A673 (cell line): ENCODE measurements around the gene ATG4B. TPM values are rescaled to one million over a fixed set of nuclear protein-coding genes. Genes with fewer than 3 reads are reported as not detected.
"Not testable (repeated sequence)": the region's sequence is repeated elsewhere in the genome, so short reads cannot be mapped to it uniquely, and the experiment has no call there.

Experiments used
- Bru-seq: library from RNA; stranded (reverse); fragments of 400-500 nt; gene quantifications from one replicate; lab custom pipeline; 2021; lab: Mats Ljungman, UMichigan
- BruChase-seq, 2 experiments: library from RNA; stranded (reverse); fragments of 400-500 nt; gene quantifications; one replicate each; lab custom pipeline; 2021; lab: Mats Ljungman, UMichigan
- BruUV-seq: library from RNA; stranded (reverse); fragments of 400-500 nt; replicated peaks from 2 replicates; lab custom pipeline; 2021; lab: Mats Ljungman, UMichigan
- CTCF ChIA-PET: fragments of 300-600 bp; sonication (Branson Sonifier 250); formaldehyde crosslinking; loops from one replicate; lab custom pipeline; 2022; ENCODE audit warnings: antibody characterized with exemption; lab: Charles Lee
- POLR2A ChIA-PET: fragments of 300-600 bp; sonication (Branson Sonifier 250); formaldehyde crosslinking; loops from one replicate; lab custom pipeline; 2022; ENCODE audit warnings: antibody characterized with exemption; ENCODE audit not compliant: low non-redundant PET; lab: Charles Lee
- DNase-seq: peaks from one replicate; pipeline ENCODE4 v3.0.0-alpha.2; 2015; ENCODE audit warnings: low spot score
- H3K27ac ChIP-seq: fragments of 200-600 bp; sonication (generic); 2 replicates; pipeline ENCODE4 v1.5.1; 2016; ENCODE audit warnings: mixed run types, low read depth, mild to moderate bottlenecking, mixed read lengths, antibody characterized with exemption, low read length; ENCODE audit not compliant: poor library complexity, severe bottlenecking
- H3K27me3 ChIP-seq: fragments of 200-600 bp; sonication (generic); replicated peaks from 2 replicates; pipeline ENCODE4 v1.6.1; 2017; ENCODE audit warnings: mixed run types, low read depth, mild to moderate bottlenecking, mixed read lengths, antibody characterized with exemption, low read length; ENCODE audit not compliant: insufficient read depth, poor library complexity
- H3K36me3 ChIP-seq: fragments of 200-600 bp; sonication (generic); 2 replicates; pipeline ENCODE4 v1.6.1; 2016; ENCODE audit warnings: mixed run types, mild to moderate bottlenecking, mixed read lengths, antibody characterized with exemption, low read length; ENCODE audit not compliant: insufficient read depth, poor library complexity, severe bottlenecking
- H3K4me1 ChIP-seq: fragments of 200-600 bp; sonication (generic); 2 replicates; pipeline ENCODE4 v1.6.1; 2017; ENCODE audit warnings: mixed run types, mild to moderate bottlenecking, mixed read lengths, antibody characterized with exemption, low read length; ENCODE audit not compliant: insufficient read depth, poor library complexity, severe bottlenecking
- H3K4me3 ChIP-seq: fragments of 200-600 bp; sonication (generic); 2 replicates; pipeline ENCODE4 v1.5.1; 2016; ENCODE audit warnings: low read depth, mixed run types, mild to moderate bottlenecking, mixed read lengths, low read length; ENCODE audit not compliant: poor library complexity, severe bottlenecking
- H3K9me3 ChIP-seq: fragments of 200-600 bp; sonication (generic); 2 replicates; pipeline ENCODE4 v1.6.1; 2016; ENCODE audit warnings: mixed run types, low read depth, mild to moderate bottlenecking, mixed read lengths, antibody characterized with exemption, low read length; ENCODE audit not compliant: poor library complexity, severe bottlenecking
- CTCF ChIP-seq: fragments of 300-800, 200-600 bp; sonication (generic); conservative IDR thresholded peaks from 2 replicates; pipeline ENCODE4 v1.5.1; 2017; ENCODE audit warnings: low read depth, mild to moderate bottlenecking, antibody characterized with exemption, low read length, moderate library complexity, mixed read lengths
- EZH2 ChIP-seq: fragments of 200-600 bp; sonication (generic); IDR thresholded peaks from 2 replicates; pipeline ENCODE4 v1.6.1; 2017; ENCODE audit warnings: borderline replicate concordance, low read depth, mild to moderate bottlenecking, mixed read lengths, antibody characterized with exemption, low read length; ENCODE audit not compliant: poor library complexity, severe bottlenecking
- intact Hi-C: fragments of 100-400 bp; cut with micrococcal nuclease; formaldehyde crosslinking; loops from one replicate; pipeline ENCODE4 v1.10.0; 2022; ENCODE audit not compliant: unreplicated experiment
- long read RNA-seq: library from polyadenylated mRNA; stranded (forward); transcript quantifications from one replicate; pipeline ENCODE4 v2.0.0, GENCODE V29; 2022
- total RNA-seq: library from RNA; stranded (reverse); gene quantifications from 2 replicates; pipeline ENCODE4 v1.2.3, GENCODE V29; 2021

ATG4B gene
- total RNA-seq (102 and 122 TPM in 2 replicates), Bru-seq, nascent RNA (percentile 70 among the genes with signal in this experiment), BruChase-seq, experiment 1, labeled RNA remaining after a 2-hour chase (percentile 80 among the genes with signal in this experiment), BruChase-seq, experiment 2, labeled RNA remaining after a 6-hour chase (percentile 82 among the genes with signal in this experiment)
- long read RNA-seq, transcript ATG4B-205 (13 exons, 2,878 nt) = major isoform, 69 of 191 reads
- long read RNA-seq, partial matches to known transcripts = 49 of 191 reads
- long read RNA-seq, other reads (novel, unspliced or antisense) = 56 of 191 reads

GRCh38 chr2:241637018-241637794, at the start of gene ATG4B, which contains the start of gene THAP4:
TSS of gene ATG4B (plus strand) at chr2:241637693. CDS start at chr2:241637715, 22 bp downstream.
TSS of gene THAP4 (minus strand) at chr2:241637158. CDS start at chr2:241637017, 141 bp downstream.
- peak within 1 kb of the TSS; percentile 99 for H3K27ac ChIP-seq
- intact Hi-C loops = no loop called here
- TF ChIP-seq EZH2 = no peak
- no peak for TF ChIP-seq CTCF
- H3K4me3 ChIP-seq = peak within 1 kb of the TSS; percentile 96
- no peaks in the 10 kb centered on the region for H3K27me3 ChIP-seq
- peaks cover 5% of the 10 kb centered on the region for H3K4me1 ChIP-seq
- no TSS peak for BruUV-seq
- peaks cover 33% of the 10 kb centered on the region for H3K36me3 ChIP-seq
- POLR2A ChIA-PET = no interaction called here
- DNase-seq = peak; percentile 89
- no peaks in the 10 kb centered on the region for H3K9me3 ChIP-seq
- CTCF ChIA-PET = interaction anchor here (1.0 kb wide), 1 partner anchor 22 kb away, joined by 3 read pairs; no protein-coding TSS in a partner anchor

- H3K4me3 ChIP-seq, intact Hi-C loops, DNase-seq, H3K27ac ChIP-seq, BruUV-seq, H3K27me3 ChIP-seq, CTCF ChIA-PET, H3K4me1 ChIP-seq, POLR2A ChIA-PET: not testable (repeated sequence)
- peaks cover 33% of the 10 kb centered on the region for H3K36me3 ChIP-seq
- H3K9me3 ChIP-seq = peaks cover 25% of the 10 kb centered on the region
These were observed 47.6 kb upstream of the ATG4B start for GRCh38 chr2:241589863-241590262.

DNA sequence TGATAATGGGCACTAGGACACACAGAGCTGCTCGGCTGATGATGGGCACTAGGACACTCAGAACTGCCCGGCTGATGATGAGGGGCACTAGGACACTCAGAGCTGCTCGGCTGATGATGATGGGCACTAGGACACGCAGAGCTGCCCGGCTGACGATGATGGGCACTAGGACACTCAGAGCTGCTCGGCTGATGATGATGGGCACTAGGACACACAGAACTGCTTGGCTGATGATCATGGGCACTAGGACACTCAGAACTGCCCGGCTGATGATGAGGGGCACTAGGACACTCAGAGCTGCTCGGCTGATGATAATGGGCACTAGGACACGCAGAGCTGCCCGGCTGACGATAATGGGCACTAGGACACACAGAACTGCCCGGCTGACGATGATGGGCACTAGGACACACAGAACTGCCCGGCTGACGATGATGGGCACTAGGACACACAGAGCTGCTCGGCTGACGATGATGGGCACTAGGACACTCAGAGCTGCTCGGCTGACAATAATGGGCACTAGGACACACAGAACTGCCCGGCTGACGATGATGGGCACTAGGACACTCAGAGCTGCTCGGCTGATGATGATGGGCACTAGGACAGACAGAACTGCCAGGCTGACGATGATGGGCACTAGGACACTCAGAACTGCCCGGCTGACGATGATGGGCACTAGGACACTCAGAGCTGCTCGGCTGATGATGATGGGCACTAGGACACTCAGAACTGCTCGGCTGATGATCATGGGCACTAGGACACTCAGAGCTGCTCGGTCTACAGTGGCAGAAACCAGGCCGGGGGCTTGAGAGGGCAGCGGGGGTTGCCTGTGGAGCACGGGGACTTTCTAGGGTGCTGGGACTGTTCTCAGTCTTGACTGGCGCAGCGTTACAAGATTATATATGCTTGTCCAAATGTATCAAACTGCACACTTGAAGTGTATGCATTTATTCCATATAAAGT, 46.7 kb upstream of the ATG4B start:
- H3K36me3 ChIP-seq = peaks cover 28% of the 10 kb centered on the region
- intact Hi-C loops, H3K27ac ChIP-seq, POLR2A ChIA-PET, DNase-seq, H3K27me3 ChIP-seq, CTCF ChIA-PET, H3K4me1 ChIP-seq, BruUV-seq, H3K4me3 ChIP-seq: not testable (repeated sequence)
- peaks cover 25% of the 10 kb centered on the region for H3K9me3 ChIP-seq
